ENCODE data around the gene PAK1.

DNA sequence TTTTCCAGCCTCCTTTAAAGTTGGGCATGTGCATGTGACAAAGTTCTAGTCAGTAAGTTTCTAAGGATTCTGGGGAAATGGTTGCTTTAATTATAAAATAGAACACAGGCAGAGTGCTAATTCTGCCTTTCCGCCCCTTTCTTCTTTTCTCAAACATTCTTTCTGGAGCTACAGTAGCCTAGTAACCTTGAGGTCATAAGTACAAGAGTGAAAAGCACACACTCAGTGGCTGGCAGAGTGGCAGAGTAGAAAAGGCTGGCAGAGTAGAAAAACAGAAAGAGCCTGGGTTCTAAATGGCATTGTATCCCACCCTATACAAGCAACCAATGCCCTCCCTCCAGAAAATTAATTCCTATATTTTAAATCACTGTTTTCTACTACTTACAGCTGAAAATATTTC lies 51.2 kb downstream of the PAK1 start:
- TF ChIP-seq CTCF (IDR thresholded peaks at IDR 0.05) (no peak), POLR2AphosphoS5 (IDR thresholded peaks at IDR 0.05) (no peak), POLR2A (IDR thresholded peaks at IDR 0.05; ENCODE audit: low read depth) (no peak), EP300 (IDR thresholded peaks at IDR 0.05) (no peak)

Data from esophagus muscularis mucosa (tissue), 4 donors.